Endodermal cell (in vitro differentiated cells): ENCODE results near the gene GINS2. TPM values are rescaled to one million over a fixed set of nuclear protein-coding genes. Genes with fewer than 3 reads are reported as not detected.

ENCODE experiments used
- DNase-seq: peaks from one replicate; pipeline ENCODE4 v3.0.0-alpha.2; 2017
- H3K27ac ChIP-seq: 2 replicates; pipeline ENCODE4 v1.5.1; 2013; ENCODE audit warnings: mild to moderate bottlenecking, low read depth, low read length, moderate library complexity
- H3K27me3 ChIP-seq: 2 replicates; pipeline ENCODE4 v1.6.1; 2013; ENCODE audit warnings: mild to moderate bottlenecking, low read length, moderate library complexity; ENCODE audit not compliant: insufficient read depth, control insufficient read depth, poor library complexity, severe bottlenecking
- H3K36me3 ChIP-seq: 2 replicates; pipeline ENCODE4 v1.7.0; 2013; ENCODE audit warnings: mild to moderate bottlenecking, low read length, moderate library complexity; ENCODE audit not compliant: control insufficient read depth, insufficient read depth
- H3K4me1 ChIP-seq: one replicate; pipeline ENCODE4 v1.7.0; 2013; ENCODE audit warnings: low read length; ENCODE audit not compliant: control insufficient read depth, insufficient read depth
- H3K4me3 ChIP-seq: 2 replicates; pipeline ENCODE4 v1.5.1; 2013; ENCODE audit warnings: mild to moderate bottlenecking, low read length, moderate library complexity
- H3K9ac ChIP-seq: 2 replicates; pipeline ENCODE4 v1.6.1; 2013; ENCODE audit warnings: mild to moderate bottlenecking, low read length, moderate library complexity; ENCODE audit not compliant: poor library complexity, severe bottlenecking; ENCODE audit errors: extremely low read depth
- H3K9me3 ChIP-seq: 2 replicates; pipeline ENCODE4 v1.6.1; 2013; ENCODE audit warnings: mild to moderate bottlenecking, low read length, moderate library complexity; ENCODE audit not compliant: control insufficient read depth
- H3K27ac Mint-ChIP-seq: 2 replicates; pipeline ENCODE4 v1.8.0; 2020; ENCODE audit warnings: mixed read lengths
- H3K27me3 Mint-ChIP-seq: 2 replicates; pipeline ENCODE4 v1.8.0; 2021; ENCODE audit warnings: mild to moderate bottlenecking, mixed read lengths; ENCODE audit not compliant: insufficient read depth
- H3K36me3 Mint-ChIP-seq: 2 replicates; pipeline ENCODE4 v1.8.0; 2020; ENCODE audit warnings: low read depth, mixed read lengths
- H3K4me1 Mint-ChIP-seq: 2 replicates; pipeline ENCODE4 v1.8.0; 2020; ENCODE audit warnings: mixed read lengths
- H3K4me3 Mint-ChIP-seq: 2 replicates; pipeline ENCODE4 v1.8.0; 2020; ENCODE audit warnings: mild to moderate bottlenecking, moderate library complexity, mixed read lengths
- H3K9me3 Mint-ChIP-seq: 2 replicates; pipeline ENCODE4 v1.8.0; 2020; ENCODE audit warnings: mild to moderate bottlenecking, mixed read lengths
- CTCF ChIP-seq: fragments of 200-600 bp; sonication (generic); conservative IDR thresholded peaks from 2 replicates; pipeline ENCODE4 v1.5.0; 2021; ENCODE audit warnings: antibody characterized with exemption, mild to moderate bottlenecking
- WGBS, 2 experiments: methylation state at CpG; one replicate each; pipeline versions ENCODE4 v1.1.5 to v1.1.7; 2013; ENCODE audit warnings: missing lambda C conversion rate in 2 of 2, mixed read lengths in 1 of 2; ENCODE audit not compliant: insufficient coverage in 1 of 2, insufficient read length in 1 of 2; 5-methylcytosine and 5-hydroxymethylcytosine counted together
- total RNA-seq, 2 donors: library from RNA; stranded (reverse); fragmentation: NEBNext Ultra II Directional in 1 of 2; extraction: Animal tissue kit (Norgen Biotek cat#: 25700) in 1 of 2; gene quantifications; 2 replicates in 1 of 2; 3 replicates in 1 of 2; pipeline ENCODE4 v1.2.1, GENCODE V29; 2021

Gene GINS2
- total RNA-seq, 2 donors from 2014 or later, result 32.8 to 42.3 TPM

- Histone ChIP-seq H3K27me3 (no peaks in the 10 kb centered on the region), H3K4me3 (no peak overlapping the region), H3K9ac (no peak overlapping the region), H3K9me3 (no peaks in the 10 kb centered on the region), H3K27ac (no peak overlapping the region), H3K4me1 (no peaks in the 10 kb centered on the region), H3K36me3 (peaks cover 61% of the 10 kb centered on the region)
- Mint-ChIP-seq H3K27me3 (no peaks in the 10 kb centered on the region), H3K4me1 (no peaks in the 10 kb centered on the region), H3K4me3 (no peak overlapping the region), H3K27ac (peak overlapping the region; percentile 62), H3K9me3 (no peaks in the 10 kb centered on the region), H3K36me3 (peaks cover 57% of the 10 kb centered on the region)
- 88 to 93% methylated on average over 2 to 5 of the region's 5 CpGs for WGBS, 2 experiments
- DNase-seq, result no peak
- TF ChIP-seq CTCF, result no peak
These were observed 9.9 kb downstream of the GINS2 start for GRCh38 chr16:85678821-85679220.

GRCh38 chr16:85678016-85678415 is 10.7 kb downstream of the GINS2 start:
- Mint-ChIP-seq H3K9me3 (no peaks in the 10 kb centered on the region), H3K4me3 (no peak overlapping the region), H3K4me1 (no peaks in the 10 kb centered on the region), H3K27ac (peak overlapping the region; percentile 26), H3K36me3 (peaks cover 58% of the 10 kb centered on the region), H3K27me3 (no peaks in the 10 kb centered on the region)
- no peaks in the 10 kb centered on the region for H3K27me3 ChIP-seq
- no peak for DNase-seq
- TF ChIP-seq CTCF, result no peak
- no peaks in the 10 kb centered on the region for H3K4me1 ChIP-seq
- H3K4me3 ChIP-seq, result no peak overlapping the region
- no peak overlapping the region for H3K9ac ChIP-seq
- 82 to 83% methylated on average over 7 to 8 of the region's 8 CpGs for WGBS, 2 experiments
- H3K27ac ChIP-seq, result no peak overlapping the region
- H3K9me3 ChIP-seq, result no peaks in the 10 kb centered on the region
- H3K36me3 ChIP-seq, result peaks cover 66% of the 10 kb centered on the region

- Mint-ChIP-seq H3K27ac (peak overlapping the region; percentile 26), H3K9me3 (no peaks in the 10 kb centered on the region), H3K27me3 (no peaks in the 10 kb centered on the region), H3K36me3 (peaks cover 61% of the 10 kb centered on the region), H3K4me3 (no peak overlapping the region), H3K4me1 (no peaks in the 10 kb centered on the region)
- no peaks in the 10 kb centered on the region for H3K4me1 ChIP-seq
- no peak overlapping the region for H3K9ac ChIP-seq
- TF ChIP-seq CTCF, result no peak
- no peaks in the 10 kb centered on the region for H3K27me3 ChIP-seq
- no peak overlapping the region for H3K27ac ChIP-seq
- peaks cover 71% of the 10 kb centered on the region for H3K36me3 ChIP-seq
- no peak overlapping the region for H3K4me3 ChIP-seq
- H3K9me3 ChIP-seq, result no peaks in the 10 kb centered on the region
- 88 to 97% methylated on average over 5 to 6 of the region's 6 CpGs for WGBS, 2 experiments
- DNase-seq, result no peak
These were observed 11.3 kb downstream of the GINS2 start for GRCh38 chr16:85677383-85677967.
